ENCODE results near the gene DMC1. TPM values are rescaled to one million over a fixed set of nuclear protein-coding genes. Genes with fewer than 3 reads are reported as not detected.

DMC1 gene
- total and polyA plus RNA-seq, 9 of the 15 experiments (the other 6 are each of a cell fraction or from before 2014, with no cell fraction given): 5.5 to 55.5 (median 9.8) TPM

DNA sequence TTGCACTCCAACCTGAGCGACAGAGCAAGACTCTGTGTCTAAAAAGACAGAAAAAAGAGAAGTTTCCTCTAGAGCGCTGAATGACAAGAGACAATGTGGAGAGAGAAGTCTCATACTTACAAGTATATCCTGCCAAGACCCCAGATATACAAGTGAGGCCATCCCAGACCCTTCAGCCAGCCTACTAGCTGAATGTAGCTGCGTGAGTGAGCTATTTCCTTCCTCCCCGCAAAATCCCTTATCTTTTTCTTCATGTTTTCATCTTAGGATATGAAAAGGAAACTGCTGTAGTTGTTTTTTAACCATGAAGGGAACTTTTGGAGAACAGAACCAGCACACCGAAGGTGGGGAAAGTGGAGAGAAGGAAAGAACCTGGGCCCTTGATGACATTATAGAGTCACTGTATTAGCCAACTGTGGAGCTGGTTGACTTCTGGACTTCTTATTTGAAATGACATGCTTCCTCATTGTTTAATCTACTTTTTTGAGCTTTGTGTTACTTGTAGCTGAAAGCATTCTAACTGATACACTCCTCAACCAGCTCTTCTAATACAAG is 59.5 kb downstream of the DMC1 start (continued):
- TF ChIP-seq, protein P1, sequence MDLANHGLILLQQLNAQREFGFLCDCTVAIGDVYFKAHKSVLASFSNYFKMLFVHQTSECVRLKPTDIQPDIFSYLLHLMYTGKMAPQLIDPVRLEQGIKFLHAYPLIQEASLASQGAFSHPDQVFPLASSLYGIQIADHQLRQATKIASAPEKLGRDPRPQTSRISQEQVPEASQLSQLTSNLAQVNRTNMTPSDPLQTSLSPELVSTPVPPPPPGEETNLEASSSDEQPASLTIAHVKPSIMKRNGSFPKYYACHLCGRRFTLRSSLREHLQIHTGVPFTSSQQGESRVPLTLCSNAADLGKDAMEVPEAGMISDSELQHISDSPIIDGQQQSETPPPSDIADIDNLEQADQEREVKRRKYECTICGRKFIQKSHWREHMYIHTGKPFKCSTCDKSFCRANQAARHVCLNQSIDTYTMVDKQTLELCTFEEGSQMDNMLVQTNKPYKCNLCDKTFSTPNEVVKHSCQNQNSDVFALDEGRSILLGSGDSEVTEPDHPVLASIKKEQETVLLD (IDR thresholded peaks at IDR 0.05): no peak
- no peak for TF ChIP-seq ARID1B (IDR thresholded peaks at IDR 0.05)
- no peak for TF ChIP-seq SMARCA4 (IDR thresholded peaks at IDR 0.05)
- TF ChIP-seq, protein P2, sequence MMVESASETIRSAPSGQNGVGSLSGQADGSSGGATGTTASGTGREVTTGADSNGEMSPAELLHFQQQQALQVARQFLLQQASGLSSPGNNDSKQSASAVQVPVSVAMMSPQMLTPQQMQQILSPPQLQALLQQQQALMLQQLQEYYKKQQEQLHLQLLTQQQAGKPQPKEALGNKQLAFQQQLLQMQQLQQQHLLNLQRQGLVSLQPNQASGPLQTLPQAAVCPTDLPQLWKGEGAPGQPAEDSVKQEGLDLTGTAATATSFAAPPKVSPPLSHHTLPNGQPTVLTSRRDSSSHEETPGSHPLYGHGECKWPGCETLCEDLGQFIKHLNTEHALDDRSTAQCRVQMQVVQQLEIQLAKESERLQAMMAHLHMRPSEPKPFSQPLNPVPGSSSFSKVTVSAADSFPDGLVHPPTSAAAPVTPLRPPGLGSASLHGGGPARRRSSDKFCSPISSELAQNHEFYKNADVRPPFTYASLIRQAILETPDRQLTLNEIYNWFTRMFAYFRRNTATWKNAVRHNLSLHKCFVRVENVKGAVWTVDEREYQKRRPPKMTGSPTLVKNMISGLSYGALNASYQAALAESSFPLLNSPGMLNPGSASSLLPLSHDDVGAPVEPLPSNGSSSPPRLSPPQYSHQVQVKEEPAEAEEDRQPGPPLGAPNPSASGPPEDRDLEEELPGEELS (CRISPR knock-in tag; IDR thresholded peaks at IDR 0.05; ENCODE audit: borderline replicate concordance): no peak
- TF ChIP-seq, protein P3, sequence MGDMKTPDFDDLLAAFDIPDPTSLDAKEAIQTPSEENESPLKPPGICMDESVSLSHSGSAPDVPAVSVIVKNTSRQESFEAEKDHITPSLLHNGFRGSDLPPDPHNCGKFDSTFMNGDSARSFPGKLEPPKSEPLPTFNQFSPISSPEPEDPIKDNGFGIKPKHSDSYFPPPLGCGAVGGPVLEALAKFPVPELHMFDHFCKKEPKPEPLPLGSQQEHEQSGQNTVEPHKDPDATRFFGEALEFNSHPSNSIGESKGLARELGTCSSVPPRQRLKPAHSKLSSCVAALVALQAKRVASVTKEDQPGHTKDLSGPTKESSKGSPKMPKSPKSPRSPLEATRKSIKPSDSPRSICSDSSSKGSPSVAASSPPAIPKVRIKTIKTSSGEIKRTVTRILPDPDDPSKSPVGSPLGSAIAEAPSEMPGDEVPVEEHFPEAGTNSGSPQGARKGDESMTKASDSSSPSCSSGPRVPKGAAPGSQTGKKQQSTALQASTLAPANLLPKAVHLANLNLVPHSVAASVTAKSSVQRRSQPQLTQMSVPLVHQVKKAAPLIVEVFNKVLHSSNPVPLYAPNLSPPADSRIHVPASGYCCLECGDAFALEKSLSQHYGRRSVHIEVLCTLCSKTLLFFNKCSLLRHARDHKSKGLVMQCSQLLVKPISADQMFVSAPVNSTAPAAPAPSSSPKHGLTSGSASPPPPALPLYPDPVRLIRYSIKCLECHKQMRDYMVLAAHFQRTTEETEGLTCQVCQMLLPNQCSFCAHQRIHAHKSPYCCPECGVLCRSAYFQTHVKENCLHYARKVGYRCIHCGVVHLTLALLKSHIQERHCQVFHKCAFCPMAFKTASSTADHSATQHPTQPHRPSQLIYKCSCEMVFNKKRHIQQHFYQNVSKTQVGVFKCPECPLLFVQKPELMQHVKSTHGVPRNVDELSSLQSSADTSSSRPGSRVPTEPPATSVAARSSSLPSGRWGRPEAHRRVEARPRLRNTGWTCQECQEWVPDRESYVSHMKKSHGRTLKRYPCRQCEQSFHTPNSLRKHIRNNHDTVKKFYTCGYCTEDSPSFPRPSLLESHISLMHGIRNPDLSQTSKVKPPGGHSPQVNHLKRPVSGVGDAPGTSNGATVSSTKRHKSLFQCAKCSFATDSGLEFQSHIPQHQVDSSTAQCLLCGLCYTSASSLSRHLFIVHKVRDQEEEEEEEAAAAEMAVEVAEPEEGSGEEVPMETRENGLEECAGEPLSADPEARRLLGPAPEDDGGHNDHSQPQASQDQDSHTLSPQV (IDR thresholded peaks at IDR 0.05): peak; percentile 35; the same call in 1 of the 2 replicates
- TF ChIP-seq ZNF311 (CRISPR knock-in tag; IDR thresholded peaks at IDR 0.05): no peak
- TF ChIP-seq SIRT6 (IDR thresholded peaks at IDR 0.05; ENCODE audit: low read depth, low read length): no peak

Measured in K562 (cell line).